Fibroblast of lung (primary cell): Measurements from ENCODE around the gene TUBB2A. TPM values are rescaled to one million over a fixed set of nuclear protein-coding genes. Genes with fewer than 3 reads are reported as not detected.
A peak's percentile ranks its signal among the peaks of the same experiment; 100 is the strongest.
"Not testable (repeated sequence)": the region's sequence is repeated elsewhere in the genome, so short reads cannot be mapped to it uniquely, and the experiment has no call there.

Source experiments
- DNase-seq, 2 donors: peaks; one replicate each; pipeline versions ENCODE4 v3.0.0 to v3.0.0-alpha.2; 2010; ENCODE audit warnings: low read depth in 2 of 2
- H2AFZ ChIP-seq: 2 replicates; pipeline ENCODE4 v1.5.1; 2012; ENCODE audit warnings: low read length, control low read depth, inconsistent platforms
- H3K27ac ChIP-seq: 2 replicates; pipeline ENCODE4 v1.5.1; 2011; ENCODE audit warnings: low read length, control low read depth; ENCODE audit not compliant: insufficient read depth
- H3K27me3 ChIP-seq: 2 replicates; pipeline ENCODE4 v1.5.1; 2011; ENCODE audit warnings: mild to moderate bottlenecking, low read length; ENCODE audit not compliant: control insufficient read depth, insufficient read depth
- H3K36me3 ChIP-seq: 2 replicates; pipeline ENCODE4 v1.5.1; 2011; ENCODE audit warnings: low read length; ENCODE audit not compliant: control insufficient read depth, insufficient read depth
- H3K4me1 ChIP-seq: 2 replicates; pipeline ENCODE4 v1.5.1; 2011; ENCODE audit warnings: low read length; ENCODE audit not compliant: control insufficient read depth, insufficient read depth; ENCODE audit errors: extremely low read depth
- H3K4me2 ChIP-seq: 2 replicates; pipeline ENCODE4 v1.5.1; 2011; ENCODE audit warnings: low read length, control low read depth; ENCODE audit not compliant: insufficient read depth; ENCODE audit errors: extremely low read depth
- H3K4me3 ChIP-seq, 4 experiments: fragments of 200-600 bp in 1 of 4; sonication (generic) in 1 of 4; replicated peaks in 1 of 4; 2 replicates each; pipeline ENCODE4 v1.5.1; 2011 to 2016; ENCODE audit warnings: low read length in 4 of 4, low read depth in 3 of 4, mild to moderate bottlenecking in 3 of 4, control low read depth in 2 of 4, inconsistent platforms in 1 of 4, mixed read lengths in 1 of 4; ENCODE audit not compliant: insufficient read depth in 1 of 4; ENCODE audit errors: control extremely low read depth in 1 of 4
- H3K79me2 ChIP-seq: 2 replicates; pipeline ENCODE4 v1.5.1; 2012; ENCODE audit warnings: mild to moderate bottlenecking, low read length, inconsistent platforms; ENCODE audit not compliant: control insufficient read depth, insufficient read depth
- H3K9ac ChIP-seq: 2 replicates; pipeline ENCODE4 v1.5.1; 2011; ENCODE audit warnings: mild to moderate bottlenecking, low read length, control low read depth; ENCODE audit not compliant: insufficient read depth
- H3K9me3 ChIP-seq: 2 replicates; pipeline ENCODE4 v1.5.1; 2012; ENCODE audit warnings: low read depth, low read length; ENCODE audit not compliant: control insufficient read depth, insufficient read depth
- H4K20me1 ChIP-seq: 2 replicates; pipeline ENCODE4 v1.5.1; 2011; ENCODE audit warnings: low read length; ENCODE audit not compliant: control insufficient read depth, insufficient read depth; ENCODE audit errors: extremely low read depth
- EZH2 ChIP-seq: IDR thresholded peaks from 2 replicates; pipeline ENCODE4 v1.5.1; 2012; ENCODE audit warnings: low read length, control low read depth, mild to moderate bottlenecking; ENCODE audit errors: missing control alignments
- polyA plus RNA-seq, 2 donors: library from polyadenylated mRNA; depleted of rRNA in 1 of 2; stranded (reverse) in 1 of 2; unstranded in 1 of 2; fragments of >200 nt; gene quantifications; 2 replicates each; pipeline ENCODE4 v1.2.1, GENCODE V29; 2011 to 2012; ENCODE audit warnings: missing spikeins in 1 of 2
- total RNA-seq: library from RNA; depleted of rRNA; stranded (reverse); fragments of >200 nt; gene quantifications from 2 replicates; pipeline ENCODE4 v1.2.1, GENCODE V29; 2014
- TF ChIP-seq, protein P1 (sequence below), 2 donors: IDR thresholded peaks in 1 of 2; conservative IDR thresholded peaks in 1 of 2; 1 replicate in 1 of 2; 2 replicates in 1 of 2; pipeline ENCODE4 v1.5.1; 2011 to 2012; ENCODE audit warnings: low read length in 2 of 2, control low read depth in 1 of 2, inconsistent platforms in 1 of 2, low read depth in 1 of 2, mild to moderate bottlenecking in 1 of 2

TUBB2A gene
- total and polyA plus RNA-seq, 2 donors (not counting 1 experiment from before 2014, with no cell fraction given): 54.3 to 133 TPM

DNA sequence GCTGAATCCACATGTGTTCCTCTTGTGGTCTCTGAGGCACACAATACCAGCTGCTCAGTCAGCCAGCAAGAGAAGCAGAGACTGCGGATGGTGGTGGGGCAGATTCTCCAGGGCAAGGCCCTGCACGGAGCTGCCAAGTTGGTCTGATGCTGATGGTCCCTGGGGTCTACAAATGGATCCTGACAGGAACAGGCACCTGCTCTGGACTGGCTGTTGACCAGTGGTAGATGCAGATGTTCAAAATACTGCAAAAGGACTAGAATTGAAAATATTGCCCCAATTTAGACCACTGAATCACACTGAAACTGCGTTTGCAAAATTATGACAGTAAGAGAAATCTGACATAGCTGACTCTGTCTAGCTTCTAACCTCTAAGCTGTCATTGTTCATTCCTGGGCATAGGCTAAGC, 29.6 kb upstream of the TUBB2A start:
- Histone ChIP-seq H2AFZ (no peak overlapping the region), H3K9ac (no peak overlapping the region), H3K27ac (no peak overlapping the region), H3K36me3 (no peaks in the 10 kb centered on the region), H3K4me3 (no peak overlapping the region), H3K79me2 (no peaks in the 10 kb centered on the region), H3K9me3 (no peaks in the 10 kb centered on the region), H4K20me1 (no peaks in the 10 kb centered on the region), H3K4me2 (no peak overlapping the region), H3K27me3 (peaks cover 16% of the 10 kb centered on the region), H3K4me1 (no peaks in the 10 kb centered on the region)
- TF ChIP-seq, protein P1, sequence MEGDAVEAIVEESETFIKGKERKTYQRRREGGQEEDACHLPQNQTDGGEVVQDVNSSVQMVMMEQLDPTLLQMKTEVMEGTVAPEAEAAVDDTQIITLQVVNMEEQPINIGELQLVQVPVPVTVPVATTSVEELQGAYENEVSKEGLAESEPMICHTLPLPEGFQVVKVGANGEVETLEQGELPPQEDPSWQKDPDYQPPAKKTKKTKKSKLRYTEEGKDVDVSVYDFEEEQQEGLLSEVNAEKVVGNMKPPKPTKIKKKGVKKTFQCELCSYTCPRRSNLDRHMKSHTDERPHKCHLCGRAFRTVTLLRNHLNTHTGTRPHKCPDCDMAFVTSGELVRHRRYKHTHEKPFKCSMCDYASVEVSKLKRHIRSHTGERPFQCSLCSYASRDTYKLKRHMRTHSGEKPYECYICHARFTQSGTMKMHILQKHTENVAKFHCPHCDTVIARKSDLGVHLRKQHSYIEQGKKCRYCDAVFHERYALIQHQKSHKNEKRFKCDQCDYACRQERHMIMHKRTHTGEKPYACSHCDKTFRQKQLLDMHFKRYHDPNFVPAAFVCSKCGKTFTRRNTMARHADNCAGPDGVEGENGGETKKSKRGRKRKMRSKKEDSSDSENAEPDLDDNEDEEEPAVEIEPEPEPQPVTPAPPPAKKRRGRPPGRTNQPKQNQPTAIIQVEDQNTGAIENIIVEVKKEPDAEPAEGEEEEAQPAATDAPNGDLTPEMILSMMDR (conservative IDR thresholded peaks at IDR 0.05 in 1 of 2, IDR thresholded peaks at IDR 0.05 in 1 of 2; ENCODE audit: low read depth in 1 of 2, low read length in 2 of 2): no peak
- TF ChIP-seq EZH2: no peak
- no peak for DNase-seq

- no peak overlapping the region for H2AFZ ChIP-seq
- H3K4me1 ChIP-seq: no peaks in the 10 kb centered on the region
- H3K9ac ChIP-seq: no peak overlapping the region
- no peak for DNase-seq
- no peaks in the 10 kb centered on the region for H3K9me3 ChIP-seq
- H3K4me2 ChIP-seq: no peak overlapping the region
- H3K36me3 ChIP-seq: no peaks in the 10 kb centered on the region
- no peak for TF ChIP-seq EZH2
- TF ChIP-seq, protein P1 (conservative IDR thresholded peaks at IDR 0.05 in 1 of 2, IDR thresholded peaks at IDR 0.05 in 1 of 2; ENCODE audit: low read depth in 1 of 2, low read length in 2 of 2): no peak
- H4K20me1 ChIP-seq: no peaks in the 10 kb centered on the region
- H3K4me3 ChIP-seq: no peak overlapping the region
- H3K79me2 ChIP-seq: no peaks in the 10 kb centered on the region
- peaks cover 16% of the 10 kb centered on the region for H3K27me3 ChIP-seq
- no peak overlapping the region for H3K27ac ChIP-seq
Observed at GRCh38 chr6:3183066-3183465, 25.7 kb upstream of the TUBB2A start.

DNA sequence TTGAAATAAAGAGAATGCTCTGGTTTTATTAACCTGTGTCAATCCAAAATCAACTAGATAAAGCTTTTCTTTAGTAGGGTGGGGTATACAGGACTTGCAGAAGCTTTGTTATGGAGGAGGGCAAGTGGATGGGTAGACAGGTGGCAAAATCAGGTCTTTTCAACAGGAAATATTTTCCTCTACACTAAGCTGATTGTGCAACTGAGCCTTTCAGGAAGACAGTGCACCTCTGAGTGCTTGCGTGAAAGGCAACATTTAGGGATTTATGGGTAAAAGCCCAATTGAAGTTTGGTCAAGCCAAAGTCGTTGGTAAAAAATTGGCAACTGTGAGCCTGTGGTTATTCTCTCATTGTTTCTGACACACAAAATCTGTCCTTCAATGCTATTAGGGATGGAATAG, 23.8 kb upstream of the TUBB2A start:
- Histone ChIP-seq H3K4me1 (no peaks in the 10 kb centered on the region), H4K20me1 (no peaks in the 10 kb centered on the region), H2AFZ (no peak overlapping the region), H3K27ac (no peak overlapping the region), H3K4me3 (no peak overlapping the region), H3K27me3 (peaks cover 12% of the 10 kb centered on the region), H3K9me3 (no peaks in the 10 kb centered on the region), H3K36me3 (no peaks in the 10 kb centered on the region), H3K79me2 (no peaks in the 10 kb centered on the region), H3K4me2 (no peak overlapping the region), H3K9ac (no peak overlapping the region)
- no peak for TF ChIP-seq EZH2
- TF ChIP-seq, protein P1 (conservative IDR thresholded peaks at IDR 0.05 in 1 of 2, IDR thresholded peaks at IDR 0.05 in 1 of 2; ENCODE audit: low read depth in 1 of 2, low read length in 2 of 2): no peak
- DNase-seq: no peak

- H2AFZ ChIP-seq, H3K4me1 ChIP-seq, H3K27ac ChIP-seq, DNase-seq, H3K4me2 ChIP-seq, H3K9me3 ChIP-seq, H3K36me3 ChIP-seq, H3K9ac ChIP-seq, H4K20me1 ChIP-seq, H3K79me2 ChIP-seq: not testable (repeated sequence)
- peak overlapping the region in 2 of 4 experiments; percentile 35 to 44 for H3K4me3 ChIP-seq
- peaks cover 12% of the 10 kb centered on the region for H3K27me3 ChIP-seq
Observed at GRCh38 chr6:3179945-3180344, 22.6 kb upstream of the TUBB2A start.

DNA sequence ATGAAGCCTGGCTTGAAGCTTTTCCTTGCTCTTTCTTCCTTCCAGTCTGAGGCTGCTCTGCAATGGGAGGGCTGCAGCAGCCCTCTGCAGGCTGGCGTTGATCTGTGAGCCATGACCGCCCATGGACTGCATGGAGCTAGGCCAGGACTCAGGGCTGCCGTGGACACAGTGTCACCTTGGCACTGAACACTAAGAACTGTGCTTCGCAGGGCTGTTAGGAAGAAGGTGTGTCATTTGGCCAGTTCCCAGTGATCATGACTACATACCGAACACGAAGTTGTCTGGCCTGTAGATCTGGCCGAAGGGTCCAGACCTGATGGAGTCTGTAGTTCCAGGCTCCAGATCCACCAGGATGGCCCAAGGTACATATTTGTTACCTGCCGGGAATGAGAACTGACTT, 21.3 kb upstream of the TUBB2A start:
- H3K27ac ChIP-seq, H2AFZ ChIP-seq, DNase-seq: not testable (repeated sequence)

More for the DNA sequence above, 21.3 kb upstream of the TUBB2A start:
- not testable (repeated sequence) for H3K4me1 ChIP-seq, H3K9ac ChIP-seq, H3K36me3 ChIP-seq, H4K20me1 ChIP-seq, H3K4me3 ChIP-seq, H3K79me2 ChIP-seq, H3K27me3 ChIP-seq, H3K9me3 ChIP-seq, H3K4me2 ChIP-seq
